Endothelial cell of umbilical vein (primary cell): ENCODE measurements around the gene VAC14. TPM values are rescaled to one million over a fixed set of nuclear protein-coding genes. Genes with fewer than 3 reads are reported as not detected.

Experiments
- BruUV-seq: library from RNA; stranded (reverse); fragments of 400-500 nt; replicated peaks from 2 replicates; lab custom pipeline; 2021; lab: Mats Ljungman, UMichigan
- CTCF ChIA-PET: fragments of 300-600, 350-600 bp; sonication (Branson Sonifier 250); formaldehyde crosslinking; loops from one replicate; lab custom pipeline; 2021; ENCODE audit warnings: antibody characterized with exemption, inconsistent platforms; lab: Charles Lee
- POLR2A ChIA-PET: fragments of 300-600, 350-600 bp; sonication (Branson Sonifier 250); formaldehyde crosslinking; loops from one replicate; lab custom pipeline; 2021; ENCODE audit warnings: antibody characterized with exemption, inconsistent platforms; lab: Charles Lee
- DNase-seq: peaks from one replicate; pipeline ENCODE4 v3.0.0-alpha.2; 2011; ENCODE audit warnings: low read depth, low spot score
- FAIRE-seq: peaks from 2 replicates; lab custom pipeline; 2011; peaks lifted over from hg19 to GRCh38; lab: Jason Lieb, UNC
- H2AFZ ChIP-seq: 2 replicates; pipeline ENCODE4 v1.6.0; 2012; ENCODE audit warnings: low read depth, low read length, control low read depth, inconsistent platforms
- H3K27ac ChIP-seq: 2 replicates; pipeline ENCODE4 v1.5.1; 2011; ENCODE audit warnings: low read depth, mild to moderate bottlenecking, control low read depth, low read length, moderate library complexity; ENCODE audit not compliant: insufficient read depth
- H3K27me3 ChIP-seq, 2 experiments: 2 replicates each; pipeline versions ENCODE4 v1.6.0 to v1.6.1; 2011; ENCODE audit warnings: low read length in 2 of 2, mixed read lengths in 1 of 2; ENCODE audit not compliant: control insufficient read depth in 2 of 2, insufficient read depth in 2 of 2
- H3K36me3 ChIP-seq, 2 experiments: 2 replicates in 1 of 2; 3 replicates in 1 of 2; pipeline ENCODE4 v1.5.1; 2011; ENCODE audit warnings: low read length in 2 of 2, mild to moderate bottlenecking in 1 of 2, moderate library complexity in 1 of 2; ENCODE audit not compliant: control insufficient read depth in 2 of 2, insufficient read depth in 2 of 2; ENCODE audit errors: extremely low read depth in 1 of 2
- H3K4me1 ChIP-seq: 3 replicates; pipeline ENCODE4 v1.5.1; 2011; ENCODE audit warnings: mild to moderate bottlenecking, low read length; ENCODE audit not compliant: control insufficient read depth, insufficient read depth; ENCODE audit errors: extremely low read depth
- H3K4me2 ChIP-seq: 2 replicates; pipeline ENCODE4 v1.6.1; 2011; ENCODE audit warnings: low read length, control low read depth, mixed read lengths; ENCODE audit not compliant: insufficient read depth
- H3K4me3 ChIP-seq, 3 experiments: fragments of 200-600 bp in 1 of 3; sonication (generic), shearing (Covaris generic) in 1 of 3; replicated peaks in 1 of 3; 2 replicates each; pipeline ENCODE4 v1.5.1; 2011 to 2016; ENCODE audit warnings: control low read depth in 3 of 3, low read length in 3 of 3, mild to moderate bottlenecking in 2 of 3, inconsistent platforms in 1 of 3, low read depth in 1 of 3, moderate library complexity in 1 of 3; ENCODE audit not compliant: insufficient read depth in 1 of 3
- H3K79me2 ChIP-seq: 2 replicates; pipeline ENCODE4 v1.6.0; 2012; ENCODE audit warnings: low read length, inconsistent platforms; ENCODE audit not compliant: control insufficient read depth, insufficient read depth
- H3K9ac ChIP-seq: replicated peaks from 2 replicates; pipeline ENCODE3; 2011; ENCODE audit warnings: low read length, control low read depth; ENCODE audit not compliant: insufficient read depth; ENCODE audit errors: extremely low read depth
- H3K9me1 ChIP-seq: replicated peaks from 3 replicates; pipeline ENCODE4 v1.6.0; 2011; ENCODE audit warnings: mild to moderate bottlenecking, low read length; ENCODE audit not compliant: control insufficient read depth, insufficient read depth; ENCODE audit errors: extremely low read depth
- H3K9me3 ChIP-seq: replicated peaks from 2 replicates; pipeline ENCODE4 v1.5.1; 2012; ENCODE audit warnings: low read length, inconsistent platforms; ENCODE audit not compliant: control insufficient read depth, insufficient read depth
- H4K20me1 ChIP-seq: replicated peaks from 2 replicates; pipeline ENCODE3; 2011; ENCODE audit warnings: mild to moderate bottlenecking, low read length; ENCODE audit not compliant: control insufficient read depth, insufficient read depth; ENCODE audit errors: extremely low read depth
- CTCF ChIP-seq, 2 donors: IDR thresholded peaks; 1 replicate in 1 of 2; 2 replicates in 1 of 2; pipeline ENCODE4 v1.5.1; 2011; ENCODE audit warnings: low read length in 2 of 2, mild to moderate bottlenecking in 2 of 2, moderate library complexity in 2 of 2, control low read depth in 1 of 2, inconsistent platforms in 1 of 2, low read depth in 1 of 2; ENCODE audit not compliant: insufficient read depth in 1 of 2; ENCODE audit errors: extremely low read depth in 1 of 2
- EZH2 ChIP-seq: IDR thresholded peaks from 2 replicates; pipeline ENCODE4 v1.6.1; 2012; ENCODE audit warnings: borderline replicate concordance, low read depth, mild to moderate bottlenecking, moderate library complexity, low read length, inconsistent platforms; ENCODE audit not compliant: severe bottlenecking
- FOS ChIP-seq: IDR thresholded peaks from 2 replicates; pipeline ENCODE4 v1.6.1; 2011; ENCODE audit warnings: mild to moderate bottlenecking, low read length, moderate library complexity, borderline replicate concordance; ENCODE audit not compliant: insufficient read depth
- GATA2 ChIP-seq: IDR thresholded peaks from 2 replicates; pipeline ENCODE4 v1.7.0; 2011; ENCODE audit warnings: low read depth, mild to moderate bottlenecking, moderate library complexity, mixed read lengths, low read length; ENCODE audit not compliant: insufficient read length, insufficient read depth
- JUN ChIP-seq: IDR thresholded peaks from 2 replicates; pipeline ENCODE4 v1.6.1; 2011; ENCODE audit warnings: borderline replicate concordance, low read depth; ENCODE audit not compliant: insufficient read length, insufficient read depth
- MAX ChIP-seq: IDR thresholded peaks from 2 replicates; pipeline ENCODE4 v1.6.1; 2011; ENCODE audit not compliant: insufficient read depth, insufficient read length
- MYC ChIP-seq: IDR thresholded peaks from one replicate; pipeline ENCODE4 v1.6.1; 2011; ENCODE audit warnings: mild to moderate bottlenecking, low read depth, low read length
- POLR2A ChIP-seq: IDR thresholded peaks from 2 replicates; pipeline ENCODE4 v1.6.1; 2012; ENCODE audit warnings: low read depth, mild to moderate bottlenecking, control low read depth, low read length
- POLR2AphosphoS5 ChIP-seq: IDR thresholded peaks from 2 replicates; pipeline ENCODE4 v1.6.1; 2012; ENCODE audit warnings: low read depth, mild to moderate bottlenecking, control low read depth, low read length, moderate library complexity; ENCODE audit not compliant: insufficient read depth
- dilution Hi-C: fragments of 300-500 bp; cut with MboI; formaldehyde crosslinking; loops from one replicate; pipeline ENCODE4 v1.15.0; 2019; ENCODE audit warnings: low sequenced_read_pairs; ENCODE audit not compliant: extremely low pct_ligation_motif_present
- intact Hi-C: fragments of 100-400 bp; cut with micrococcal nuclease; formaldehyde crosslinking; loops from one replicate; pipeline ENCODE4 v1.10.0; 2022
- polyA plus RNA-seq, 4 experiments: library from polyadenylated mRNA; depleted of rRNA in 3 of 4; stranded (reverse) in 3 of 4; unstranded in 1 of 4; fragments of >200 nt; gene quantifications; 2 replicates each; pipeline versions ENCODE4 v1.2.1 to v1.2.3, GENCODE V29; 2011 to 2012; ENCODE audit warnings: missing spikeins in 1 of 4
- total RNA-seq: library from RNA; stranded (reverse); gene quantifications from 2 replicates; pipeline ENCODE4 v1.2.3, GENCODE V29; 2021

VAC14 gene
- total and polyA plus RNA-seq, 2 donors (not counting 3 experiments of a cell fraction or from before 2014, with no cell fraction given): 37.6 to 57.9 TPM

- BruUV-seq: no TSS peak
- no peak overlapping the region for H2AFZ ChIP-seq
- TF ChIP-seq POLR2A (no peak), JUN (no peak), POLR2AphosphoS5 (no peak), GATA2 (no peak), MAX (no peak), MYC (no peak), EZH2 (no peak), CTCF (IDR thresholded peaks at IDR 0.05; ENCODE audit: extremely low read depth in 1 of 2, insufficient read depth in 1 of 2, low read depth in 1 of 2, low read length in 2 of 2) (no peak), FOS (no peak)
- FAIRE-seq (no peak), DNase-seq (no peak)
- peaks cover 0 to 9% of the 10 kb centered on the region in 2 experiments for H3K36me3 ChIP-seq
- no peak overlapping the region for H3K4me3 ChIP-seq
- CTCF ChIA-PET: no interaction called here
- no peaks in the 10 kb centered on the region for H3K27me3 ChIP-seq
- H4K20me1 ChIP-seq: no peaks in the 10 kb centered on the region
- intact Hi-C loops: no loop called here
- no peaks in the 10 kb centered on the region for H3K79me2 ChIP-seq
- dilution Hi-C loops: no loop called here
- no peak overlapping the region for H3K9ac ChIP-seq
- H3K9me3 ChIP-seq: no peaks in the 10 kb centered on the region
- no peak overlapping the region for H3K27ac ChIP-seq
- H3K4me2 ChIP-seq: no peak overlapping the region
- no peaks in the 10 kb centered on the region for H3K4me1 ChIP-seq
- POLR2A ChIA-PET: no interaction called here
- H3K9me1 ChIP-seq: no peaks in the 10 kb centered on the region
Measured at GRCh38 chr16:70766176-70766575, 34.8 kb downstream of the VAC14 start.
